HG03066 (cell line): ENCODE measurements around the gene ARSI.

Experiments
- ATAC-seq: cut with Tn5 transposase; IDR thresholded peaks from one replicate; pipeline ENCODE4 v1.9.1; 2021; ENCODE audit warnings: low read depth; ENCODE audit not compliant: unreplicated experiment

Gene ARSI

DNA sequence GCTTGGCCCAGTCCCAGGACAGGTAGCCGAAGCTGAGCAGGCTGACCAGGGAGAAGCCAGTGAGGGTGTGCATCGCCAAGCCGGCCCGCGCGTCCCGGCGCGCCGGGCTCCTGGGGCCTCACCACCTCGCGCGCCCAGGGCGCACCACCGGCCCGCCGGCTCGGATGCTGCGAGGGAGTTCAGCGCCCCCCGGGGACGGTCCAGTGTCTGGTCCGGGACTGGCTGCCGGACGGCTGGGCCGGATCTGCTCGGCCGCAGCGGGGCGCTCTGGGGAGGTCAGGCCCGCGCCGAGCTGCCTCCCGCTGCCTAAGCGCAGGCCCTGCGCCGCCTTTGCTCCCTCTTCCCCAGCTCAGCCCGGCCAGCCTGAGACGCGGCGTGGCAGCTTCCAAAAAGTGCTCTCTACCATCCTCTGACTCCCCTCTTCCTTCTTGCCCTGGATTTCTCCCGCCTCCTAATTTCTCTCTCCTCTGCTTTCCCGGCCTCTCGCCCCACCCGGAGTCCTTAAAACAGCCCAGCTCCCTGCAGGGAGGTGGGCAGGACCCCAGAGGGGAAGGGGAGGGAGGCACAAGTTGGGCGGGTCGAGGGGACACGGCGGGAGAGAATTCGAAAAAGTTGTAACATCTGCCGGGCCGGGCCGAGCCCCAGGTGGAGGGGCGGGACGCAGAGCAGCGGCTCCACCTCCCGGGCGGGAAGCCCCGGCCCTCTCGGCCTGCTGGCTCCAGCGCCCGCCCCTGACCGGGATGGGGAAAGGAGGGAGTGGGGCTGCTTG, at the start of gene ARSI:
ARSI (minus strand) TSS at position 605 of the 769 bp plus-strand sequence; CDS start at position 73, 532 bp downstream.
- ATAC-seq = no peak

DNA sequence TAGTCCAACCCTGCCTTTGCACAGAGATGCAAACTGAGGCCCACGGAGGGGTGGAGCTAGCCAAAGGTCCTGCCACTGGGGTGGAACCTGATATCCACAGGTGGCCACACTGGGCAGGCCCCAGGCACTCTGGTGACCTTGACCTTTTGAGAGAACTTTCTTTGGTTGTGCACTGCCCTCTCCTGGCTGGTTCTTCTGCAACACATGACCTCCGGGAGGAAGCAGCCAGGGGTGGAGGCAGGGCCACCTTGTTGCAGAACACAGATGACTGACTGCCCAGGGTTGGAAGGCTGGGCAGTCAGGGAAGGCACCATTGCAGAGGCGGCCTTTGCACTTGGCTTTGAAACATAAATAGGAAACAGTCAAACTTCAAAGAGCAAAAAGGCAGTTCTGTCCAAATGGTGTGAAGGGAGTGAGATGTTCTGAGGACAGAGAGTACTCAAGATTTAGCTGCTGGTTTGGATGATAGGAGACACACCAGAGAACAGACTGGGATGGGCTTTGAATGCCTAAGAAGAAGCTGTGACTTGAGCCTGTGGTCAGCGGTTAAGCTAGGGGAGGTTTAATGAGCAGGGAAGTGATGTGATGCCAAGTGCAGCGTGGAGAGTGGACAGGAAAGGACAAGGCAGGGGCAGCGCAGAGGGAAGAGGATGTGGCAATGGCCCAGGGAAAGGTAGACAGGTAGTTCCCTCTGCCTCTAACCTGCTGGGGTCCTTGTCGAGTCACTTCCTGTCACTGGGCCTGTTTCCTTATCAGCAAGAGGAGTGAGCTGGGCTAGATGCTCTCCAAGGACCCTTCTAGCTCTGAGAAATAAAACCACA, 48.0 kb upstream of the ARSI start:
- peak; percentile 93 for ATAC-seq

DNA sequence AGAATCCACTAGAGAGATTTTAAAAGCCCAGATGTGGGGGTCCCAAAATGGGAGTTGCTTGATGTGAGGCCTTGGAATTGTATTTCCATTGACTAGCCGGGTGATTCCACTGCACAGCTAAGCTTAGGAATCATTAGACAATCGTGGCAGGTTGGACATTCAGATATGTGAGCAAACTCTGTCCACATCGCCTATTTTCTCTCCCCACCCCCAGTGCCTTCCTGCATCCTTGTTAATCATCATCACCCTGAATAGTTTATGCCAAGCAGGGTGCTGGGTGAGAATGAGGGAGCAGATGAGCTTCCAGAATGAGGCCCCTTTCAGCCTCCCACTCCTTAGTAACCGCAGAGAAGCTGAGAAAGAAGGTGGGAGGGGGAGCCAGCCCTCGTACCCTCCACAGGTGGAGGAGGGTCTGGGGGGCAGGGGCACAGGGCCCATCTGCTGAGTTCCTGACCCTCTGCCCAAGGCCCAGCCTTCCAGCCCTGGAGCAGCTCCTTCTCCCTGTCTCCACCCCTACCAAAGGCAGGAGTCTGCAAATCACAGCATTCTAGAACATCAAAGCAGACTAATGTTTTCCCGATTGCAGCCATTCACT, 47.1 kb upstream of the ARSI start:
- no peak for ATAC-seq

DNA sequence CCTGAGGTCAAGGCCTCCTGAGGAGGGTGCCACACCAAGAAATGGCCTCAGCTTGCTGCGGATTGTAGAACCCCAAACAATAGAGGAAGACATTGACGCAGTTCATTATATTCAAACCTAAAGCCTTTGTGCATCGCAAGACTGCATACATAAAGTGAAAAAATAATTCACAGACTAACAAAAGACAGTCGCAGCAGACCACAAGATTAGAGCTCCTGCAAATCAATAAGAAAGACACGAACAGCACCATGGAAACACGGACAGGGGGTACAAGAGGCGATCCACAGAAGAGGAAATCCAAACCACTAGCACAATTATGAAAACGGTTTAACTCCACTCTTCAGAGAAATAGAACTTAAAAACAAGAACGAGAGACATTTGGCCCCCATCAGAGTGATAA, 44.7 kb upstream of the ARSI start:
- no peak for ATAC-seq

DNA sequence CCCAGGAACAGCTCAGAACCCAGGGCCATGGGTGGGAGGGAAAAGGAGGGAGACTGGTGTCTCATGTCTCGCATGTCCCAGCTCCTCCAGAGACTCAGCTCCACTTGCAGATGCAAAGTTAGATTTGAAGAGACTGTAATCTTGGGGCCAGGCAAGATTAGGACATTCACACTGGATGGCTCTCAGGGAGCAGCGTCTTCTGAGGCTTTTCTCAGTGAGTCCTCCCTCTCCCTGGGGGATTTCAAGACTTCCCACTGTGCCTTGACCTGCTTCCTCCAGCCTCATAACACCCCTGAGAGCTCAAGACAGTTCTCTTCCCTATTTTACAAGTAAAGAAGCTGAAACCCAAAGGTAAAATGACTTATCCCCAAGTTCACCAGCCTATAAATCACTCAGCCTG, 44.3 kb upstream of the ARSI start:
- no peak for ATAC-seq

DNA sequence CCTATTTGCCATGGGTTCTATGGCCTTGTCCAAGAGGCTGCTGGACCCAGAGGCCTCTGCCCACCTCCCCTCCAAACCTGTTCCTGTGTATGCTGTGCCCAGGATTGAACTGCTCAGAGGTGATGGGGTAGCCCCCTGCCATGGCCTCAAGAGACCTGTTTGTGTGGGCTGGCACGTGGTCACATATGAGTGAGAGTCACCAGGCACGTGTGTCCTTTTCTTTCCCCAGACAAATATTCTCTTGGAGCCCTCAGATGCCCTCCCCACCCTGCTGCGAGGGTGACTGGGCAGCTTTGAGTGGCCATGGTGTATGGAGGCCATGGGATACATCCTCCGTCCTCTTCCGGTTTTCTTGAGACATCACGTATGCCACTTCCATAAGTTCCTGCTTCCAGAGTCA, 43.9 kb upstream of the ARSI start:
- no peak for ATAC-seq

DNA sequence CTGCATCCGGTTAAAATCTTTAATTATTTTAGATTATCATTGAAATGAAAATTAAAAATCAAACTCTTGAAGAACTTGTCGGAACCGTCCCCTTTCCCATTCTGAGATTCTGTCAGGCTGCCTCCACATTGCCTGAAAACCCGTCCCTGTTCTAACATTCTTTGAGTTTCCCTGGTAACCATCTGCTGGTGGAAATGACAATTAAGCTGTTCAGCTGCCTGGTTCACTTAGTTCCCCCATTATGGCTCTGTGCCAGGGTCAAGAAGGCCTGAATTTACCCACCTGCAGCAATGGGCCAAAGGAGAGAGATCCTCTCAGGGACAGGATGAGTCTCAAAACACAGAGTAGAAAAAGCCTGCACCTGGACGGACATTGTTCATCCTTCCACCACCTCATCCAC, 43.0 kb upstream of the ARSI start:
- ATAC-seq = no peak

DNA sequence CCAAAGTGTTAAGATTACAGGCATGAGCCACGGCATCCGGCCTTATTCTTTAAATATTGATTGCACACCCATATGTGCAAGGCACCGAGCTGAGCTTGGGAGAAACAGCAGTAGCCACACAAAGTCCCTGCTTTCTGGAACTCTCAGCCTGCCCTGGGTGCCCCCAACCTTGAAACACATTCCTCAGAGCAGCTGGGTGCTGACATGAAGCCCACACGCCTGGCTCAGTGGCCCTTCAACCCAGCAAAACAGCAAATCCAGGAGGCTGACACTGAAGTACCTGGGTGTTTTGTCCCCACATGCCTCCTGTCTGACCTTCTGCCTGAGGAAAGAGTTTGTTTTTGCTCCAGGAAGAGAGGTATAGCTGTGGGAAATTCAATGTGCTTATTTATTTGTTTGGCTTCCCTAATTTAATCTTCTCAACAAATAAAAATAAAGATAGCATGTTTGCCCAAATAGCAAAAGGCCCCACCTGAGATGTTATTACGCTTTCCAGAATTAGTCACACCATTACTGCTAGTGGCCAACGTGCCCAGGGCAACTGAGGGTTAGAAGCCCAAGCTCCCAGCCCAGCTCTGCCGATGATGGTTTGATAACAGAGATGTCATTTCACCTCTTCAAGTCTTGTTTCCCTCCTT, 41.4 kb upstream of the ARSI start:
- no peak for ATAC-seq

DNA sequence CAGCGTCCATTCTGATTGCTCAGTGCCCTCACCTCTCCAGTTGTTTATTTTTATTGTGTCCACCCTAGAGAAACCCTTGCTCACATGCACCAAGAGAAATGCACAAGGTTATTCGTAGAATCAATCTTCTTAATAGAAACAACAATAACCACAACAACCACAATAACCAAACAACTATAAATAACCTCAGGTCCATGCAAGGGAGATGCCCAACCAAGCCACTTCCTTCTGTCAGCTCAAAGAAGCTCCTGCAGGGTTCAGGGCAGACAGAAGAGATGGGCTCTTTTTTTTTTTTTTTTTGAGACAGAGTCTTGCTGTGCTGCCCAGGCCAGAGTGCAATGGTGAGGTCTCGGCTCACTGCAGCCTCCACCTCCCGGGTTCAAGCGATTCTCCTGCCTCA, 39.9 kb upstream of the ARSI start:
- no peak for ATAC-seq

DNA sequence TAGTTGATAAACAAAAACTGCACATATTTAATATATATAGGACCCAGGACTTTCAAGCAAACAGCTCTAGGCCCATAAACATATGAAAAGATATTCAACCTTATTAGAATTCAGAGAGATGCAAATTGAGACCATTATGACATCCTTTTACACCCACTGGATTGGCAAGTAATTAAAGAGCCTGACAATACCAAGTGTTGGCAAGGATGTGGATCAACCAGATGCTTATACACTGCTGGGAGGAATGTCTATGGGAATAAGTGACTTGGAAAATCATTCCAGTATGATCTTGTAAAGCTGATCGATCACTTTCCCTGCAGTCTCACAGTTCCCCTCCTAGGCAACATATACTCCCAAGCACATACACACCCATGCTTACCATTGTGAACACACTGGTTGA, 39.3 kb upstream of the ARSI start:
- no peak for ATAC-seq

DNA sequence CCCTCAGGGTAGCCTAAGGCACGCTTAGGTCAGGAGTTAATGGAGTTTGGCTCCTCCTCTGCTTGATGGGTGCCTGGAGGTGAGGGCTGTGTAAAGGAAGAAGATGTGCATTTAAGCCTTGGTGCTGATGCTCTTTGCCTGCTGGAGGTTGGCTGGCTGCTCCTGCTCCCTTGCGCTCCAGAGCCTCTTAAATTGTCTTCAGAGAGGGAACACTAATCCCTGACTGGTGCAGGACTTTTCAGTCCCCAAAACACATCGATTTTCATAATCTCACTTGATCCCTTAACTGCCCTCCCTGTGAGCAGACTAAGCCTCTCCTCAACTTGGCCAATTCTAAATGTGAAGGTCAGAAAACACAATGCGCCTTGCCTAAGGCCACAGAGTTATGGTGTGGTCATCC, 38.6 kb upstream of the ARSI start:
- ATAC-seq = no peak

DNA sequence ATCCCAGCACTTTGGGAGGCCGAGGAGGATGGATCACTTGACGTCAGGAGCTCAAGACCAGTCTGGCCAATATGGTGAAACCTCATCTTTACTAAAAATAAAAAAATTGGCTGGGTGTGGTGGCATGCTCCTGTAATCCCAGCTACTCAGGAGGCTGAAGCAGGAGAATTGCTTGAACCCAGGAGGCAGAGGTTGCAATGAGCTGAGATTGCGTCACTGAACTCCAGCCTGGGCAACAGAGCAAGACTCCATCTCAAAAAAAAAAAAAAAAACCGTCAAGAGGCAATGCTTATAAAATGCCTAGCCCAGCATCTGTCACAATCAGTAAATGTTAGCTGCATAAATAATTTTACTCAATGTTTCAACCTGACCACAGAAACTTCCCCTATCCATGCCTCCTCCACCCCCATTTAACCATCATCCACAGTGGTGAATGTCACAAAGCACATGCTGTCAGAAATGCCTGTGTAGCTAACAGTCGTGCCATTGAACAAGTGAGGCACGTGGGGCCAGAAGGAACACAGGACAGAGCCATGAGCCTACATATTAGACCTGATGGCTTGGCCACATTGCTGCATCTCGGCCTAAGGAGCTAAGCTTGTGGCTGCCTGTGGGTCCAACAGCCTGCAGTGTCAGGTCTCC, 38.0 kb upstream of the ARSI start:
- ATAC-seq = no peak

DNA sequence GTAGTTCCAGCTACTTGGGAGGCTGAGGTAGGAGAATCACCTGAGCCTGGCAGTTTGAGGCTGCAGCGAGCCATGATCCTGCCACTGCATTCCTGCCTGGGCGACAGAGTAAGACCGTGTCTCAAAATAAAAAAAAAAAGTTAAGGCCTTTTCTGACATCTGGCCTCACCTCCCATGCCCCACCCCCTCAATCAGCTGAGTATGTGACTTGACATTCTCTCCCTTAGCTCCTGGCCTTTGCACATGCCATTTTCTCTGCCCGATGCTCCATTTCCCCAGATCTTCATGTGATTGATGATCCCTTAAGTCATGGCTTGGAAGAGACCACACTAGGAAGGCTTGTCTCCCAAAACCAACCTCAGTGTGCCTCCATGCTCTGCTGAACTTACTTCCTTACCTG, 37.1 kb upstream of the ARSI start:
- no peak for ATAC-seq

DNA sequence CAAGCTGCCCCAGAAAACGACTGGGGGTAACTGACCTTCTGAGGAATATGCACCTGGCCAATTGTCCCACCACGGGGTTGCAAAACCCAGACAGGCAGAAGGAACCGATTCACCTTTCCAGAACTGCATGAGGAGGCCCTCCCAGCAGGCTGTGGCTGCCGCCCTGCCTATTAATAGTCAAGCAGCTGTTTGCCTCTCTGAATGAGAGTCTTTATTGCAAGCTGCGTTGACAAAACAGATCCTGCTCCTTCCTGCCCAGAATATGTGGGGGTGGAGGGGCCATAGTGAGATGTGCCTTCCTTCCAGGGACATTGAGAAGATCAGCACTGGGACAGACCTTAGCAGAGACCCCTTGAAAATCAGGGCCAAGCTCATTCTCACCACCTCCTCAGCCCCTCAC, 36.5 kb upstream of the ARSI start:
- no peak for ATAC-seq

DNA sequence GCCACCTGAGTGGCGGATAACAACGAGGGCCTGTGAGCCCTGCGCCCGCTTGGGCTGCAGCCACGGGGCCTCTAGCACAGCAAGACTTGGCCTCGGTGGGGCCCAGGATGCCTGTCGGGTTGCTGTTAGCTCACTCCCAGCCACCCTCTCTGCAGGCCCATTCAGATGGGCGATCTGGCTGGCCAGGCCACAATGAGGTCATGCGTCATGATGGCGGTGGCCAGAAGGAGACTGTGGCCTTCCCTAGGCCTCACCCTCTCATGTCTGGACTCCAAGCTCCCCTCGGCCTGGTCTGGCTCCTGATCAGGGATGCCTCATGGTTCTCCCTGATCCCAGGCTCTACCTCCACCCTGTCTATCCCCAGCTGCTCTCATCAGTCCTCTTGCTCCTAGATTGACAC, 35.8 kb upstream of the ARSI start:
- no peak for ATAC-seq

DNA sequence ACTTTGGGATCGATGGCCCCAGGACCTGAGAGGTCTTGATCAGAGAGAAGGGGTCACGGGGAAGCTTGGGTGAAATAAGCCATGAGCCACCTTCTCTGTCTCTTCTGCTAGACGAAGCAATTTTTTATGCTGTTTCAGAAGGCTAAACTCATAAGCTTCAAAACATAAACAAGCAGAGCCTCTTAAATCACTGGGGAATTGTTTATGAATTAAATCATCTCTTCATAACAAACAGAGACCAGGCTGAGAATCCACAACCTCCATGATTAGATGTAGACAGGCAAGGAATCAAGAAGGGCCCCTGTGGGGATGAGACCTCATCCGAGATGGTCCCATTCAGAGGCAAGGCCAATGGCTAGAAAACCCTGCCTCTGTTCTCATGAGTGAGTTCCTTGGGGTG, 33.1 kb upstream of the ARSI start:
- ATAC-seq = no peak

DNA sequence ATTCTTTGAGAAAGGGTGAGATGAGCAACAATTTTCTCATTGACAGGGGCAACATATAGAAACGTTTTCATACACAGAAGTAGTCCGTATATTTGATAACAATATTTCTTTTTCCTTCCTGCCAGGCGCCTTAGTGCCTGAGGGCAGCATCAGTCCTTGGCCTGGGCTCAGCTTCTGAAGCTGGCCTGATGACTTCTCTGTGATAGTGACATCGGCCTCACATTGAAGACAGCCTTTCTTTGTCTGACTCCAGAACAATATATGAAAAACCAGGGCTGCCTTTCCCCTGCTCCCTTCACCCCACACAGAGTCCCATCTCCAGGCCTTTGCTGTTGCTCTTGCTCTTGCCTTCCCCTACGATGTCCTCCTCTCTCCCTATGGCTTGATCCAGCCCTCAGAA, 30.7 kb upstream of the ARSI start:
- no peak for ATAC-seq

DNA sequence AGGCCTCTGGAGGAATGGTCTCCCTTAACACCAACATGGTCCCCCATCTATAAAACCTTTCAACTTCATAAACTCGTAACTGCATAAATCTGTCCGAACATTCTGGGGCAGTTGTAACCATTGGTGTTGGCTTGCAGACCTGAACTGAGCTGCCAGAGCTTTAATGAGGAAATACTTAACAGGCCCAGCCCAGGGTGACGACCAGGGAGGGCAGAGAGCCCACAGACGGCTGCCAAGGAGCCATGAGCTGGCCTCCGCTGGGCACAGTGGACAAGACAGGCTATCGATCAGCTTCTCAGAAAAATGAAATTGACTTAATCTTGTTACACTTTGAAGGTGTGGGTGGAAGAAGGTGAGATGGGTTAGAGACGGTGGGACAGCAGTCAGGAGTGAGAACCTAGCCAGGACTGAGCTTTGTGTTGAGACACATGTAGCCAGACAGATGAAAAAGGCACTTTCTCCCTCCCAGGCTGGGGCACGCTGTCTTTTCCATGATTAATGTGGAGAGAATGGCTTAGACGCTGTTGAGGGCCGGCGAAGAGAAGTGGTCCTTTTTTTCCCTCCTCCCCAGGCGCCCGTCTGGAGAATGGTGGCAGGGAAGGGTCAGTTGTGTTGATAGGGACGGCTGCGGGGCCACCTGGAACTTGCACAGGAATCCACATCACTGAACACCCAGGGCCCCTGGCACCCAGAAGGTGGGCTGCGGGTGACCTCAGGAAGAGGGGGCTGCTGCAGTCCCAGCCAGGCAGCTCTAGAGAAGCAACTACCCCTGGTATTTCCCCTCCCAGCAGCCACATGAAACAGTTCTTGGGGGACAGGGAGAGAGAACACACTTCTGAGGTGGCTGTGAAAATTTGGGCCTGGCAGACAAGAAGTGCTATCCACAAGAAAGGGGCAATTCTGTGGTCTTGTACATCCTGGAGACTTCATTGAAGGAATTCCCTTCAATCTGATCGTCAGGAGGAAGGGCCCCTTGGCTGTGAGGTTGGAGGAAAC, 27.5 kb upstream of the ARSI start:
- ATAC-seq = no peak

DNA sequence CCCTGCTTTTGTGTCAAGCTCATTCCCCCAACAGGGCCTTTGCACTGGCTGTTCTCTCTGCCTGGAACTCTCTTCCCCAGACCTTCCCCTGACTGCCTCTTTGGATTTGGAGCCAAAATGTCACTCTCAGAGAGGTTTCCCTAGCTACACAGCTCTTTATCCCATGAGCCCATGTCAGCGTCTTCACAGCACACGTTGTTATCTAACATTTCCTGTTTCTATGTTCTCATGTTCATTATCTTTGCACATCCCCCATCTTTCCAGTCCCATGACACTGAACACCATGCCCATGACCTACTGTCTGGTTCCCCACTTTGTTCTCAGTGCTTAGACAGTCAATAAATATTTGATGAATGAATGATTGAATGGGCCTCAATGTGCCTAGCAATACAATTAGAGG, 26.3 kb upstream of the ARSI start:
- no peak for ATAC-seq

DNA sequence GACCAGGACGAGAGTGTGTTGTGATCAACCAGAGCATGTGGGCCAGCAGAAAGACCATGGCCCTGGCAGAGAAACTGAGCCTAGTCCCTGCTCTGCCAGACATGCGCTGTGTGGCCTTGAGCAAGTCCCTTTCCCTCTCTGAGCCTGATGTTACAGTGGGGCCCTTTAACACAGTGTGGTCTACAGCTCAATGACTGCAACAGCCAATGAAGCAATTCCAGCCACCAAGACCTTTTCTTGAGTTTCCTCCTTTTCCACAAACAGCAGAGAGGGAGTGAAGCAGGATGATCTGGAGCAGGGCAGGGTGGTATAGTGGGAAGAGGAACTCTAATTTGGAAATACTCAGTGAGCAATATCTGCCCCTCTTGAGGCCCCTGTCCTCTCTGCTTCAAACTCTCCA, 25.8 kb upstream of the ARSI start:
- no peak for ATAC-seq
